ENCODE results near the gene ACTL10.
A peak's percentile ranks its signal among the peaks of the same experiment; 100 is the strongest.
"Not testable (repeated sequence)": the region's sequence is repeated elsewhere in the genome, so short reads cannot be mapped to it uniquely, and the experiment has no call there.

The ACTL10 gene

GRCh38 chr20:33666293-33667244, at the start of gene ACTL10:
ACTL10 (plus strand) TSS chr20:33666943; CDS start chr20:33667498, 555 bp downstream.
- DNase-seq (ENCODE audit: low spot score) = peak; percentile 99

GRCh38 chr20:33621717-33622400, 44.9 kb upstream of the ACTL10 start:
- no peak for DNase-seq (ENCODE audit: low spot score)

GRCh38 chr20:33622705-33623365, 43.9 kb upstream of the ACTL10 start:
- no peak for DNase-seq (ENCODE audit: low spot score)

GRCh38 chr20:33624399-33624798, 42.3 kb upstream of the ACTL10 start:
- DNase-seq (ENCODE audit: low spot score) = no peak

- DNase-seq (ENCODE audit: low spot score) = no peak
Measured at GRCh38 chr20:33626190-33626589, 40.6 kb upstream of the ACTL10 start.

GRCh38 chr20:33627577-33628216, 39.0 kb upstream of the ACTL10 start:
- no peak for DNase-seq (ENCODE audit: low spot score)

- no peak for DNase-seq (ENCODE audit: low spot score)
Measured at GRCh38 chr20:33629533-33629932, 37.2 kb upstream of the ACTL10 start.

- DNase-seq (ENCODE audit: low spot score) = no peak
Measured at GRCh38 chr20:33629979-33630378, 36.8 kb upstream of the ACTL10 start.

GRCh38 chr20:33630507-33630906, 36.2 kb upstream of the ACTL10 start:
- no peak for DNase-seq (ENCODE audit: low spot score)

- DNase-seq (ENCODE audit: low spot score) = not testable (repeated sequence)
Measured at GRCh38 chr20:33631910-33632309, 34.8 kb upstream of the ACTL10 start.

- no peak for DNase-seq (ENCODE audit: low spot score)
Measured at GRCh38 chr20:33635341-33635740, 31.4 kb upstream of the ACTL10 start.

- no peak for DNase-seq (ENCODE audit: low spot score)
Measured at GRCh38 chr20:33636776-33637175, 30.0 kb upstream of the ACTL10 start.

- DNase-seq (ENCODE audit: low spot score) = no peak
Measured at GRCh38 chr20:33640287-33640686, 26.5 kb upstream of the ACTL10 start.

GRCh38 chr20:33644313-33645071, 22.3 kb upstream of the ACTL10 start:
- no peak for DNase-seq (ENCODE audit: low spot score)

GRCh38 chr20:33645072-33645358, 21.7 kb upstream of the ACTL10 start:
- DNase-seq (ENCODE audit: low spot score) = no peak

- no peak for DNase-seq (ENCODE audit: low spot score)
Measured at GRCh38 chr20:33645396-33645795, 21.3 kb upstream of the ACTL10 start.

GRCh38 chr20:33646191-33646590, 20.6 kb upstream of the ACTL10 start:
- no peak for DNase-seq (ENCODE audit: low spot score)

GRCh38 chr20:33646959-33647602, 19.7 kb upstream of the ACTL10 start:
- DNase-seq (ENCODE audit: low spot score) = not testable (repeated sequence)

GRCh38 chr20:33647603-33648395, 18.9 kb upstream of the ACTL10 start:
- no peak for DNase-seq (ENCODE audit: low spot score)

- no peak for DNase-seq (ENCODE audit: low spot score)
Measured at GRCh38 chr20:33648396-33649004, 18.2 kb upstream of the ACTL10 start.
